Endometrial microvascular endothelial cells (primary cell): ENCODE results near the gene PPP6R1. TPM values are rescaled to one million over a fixed set of nuclear protein-coding genes. Genes with fewer than 3 reads are reported as not detected.
"Not testable (repeated sequence)": the region's sequence is repeated elsewhere in the genome, so short reads cannot be mapped to it uniquely, and the experiment has no call there.

Source experiments
- in situ Hi-C: cut with HindIII; loops from 2 replicates; pipeline ENCODE4 v1.10.0; 2017; ENCODE audit warnings: low sequenced_read_pairs, low pct_unique_long_range_greater_than_20kb; ENCODE audit errors: inconsistent ontology term
- total RNA-seq: library from RNA; depleted of rRNA; stranded (reverse); fragments of >200 nt; gene quantifications from one replicate; pipeline ENCODE4 v1.2.3, GENCODE V29; 2015; ENCODE audit errors: inconsistent ontology term

PPP6R1 gene
- total RNA-seq, 1 donor from 2014 or later, result 63.8 TPM

DNA sequence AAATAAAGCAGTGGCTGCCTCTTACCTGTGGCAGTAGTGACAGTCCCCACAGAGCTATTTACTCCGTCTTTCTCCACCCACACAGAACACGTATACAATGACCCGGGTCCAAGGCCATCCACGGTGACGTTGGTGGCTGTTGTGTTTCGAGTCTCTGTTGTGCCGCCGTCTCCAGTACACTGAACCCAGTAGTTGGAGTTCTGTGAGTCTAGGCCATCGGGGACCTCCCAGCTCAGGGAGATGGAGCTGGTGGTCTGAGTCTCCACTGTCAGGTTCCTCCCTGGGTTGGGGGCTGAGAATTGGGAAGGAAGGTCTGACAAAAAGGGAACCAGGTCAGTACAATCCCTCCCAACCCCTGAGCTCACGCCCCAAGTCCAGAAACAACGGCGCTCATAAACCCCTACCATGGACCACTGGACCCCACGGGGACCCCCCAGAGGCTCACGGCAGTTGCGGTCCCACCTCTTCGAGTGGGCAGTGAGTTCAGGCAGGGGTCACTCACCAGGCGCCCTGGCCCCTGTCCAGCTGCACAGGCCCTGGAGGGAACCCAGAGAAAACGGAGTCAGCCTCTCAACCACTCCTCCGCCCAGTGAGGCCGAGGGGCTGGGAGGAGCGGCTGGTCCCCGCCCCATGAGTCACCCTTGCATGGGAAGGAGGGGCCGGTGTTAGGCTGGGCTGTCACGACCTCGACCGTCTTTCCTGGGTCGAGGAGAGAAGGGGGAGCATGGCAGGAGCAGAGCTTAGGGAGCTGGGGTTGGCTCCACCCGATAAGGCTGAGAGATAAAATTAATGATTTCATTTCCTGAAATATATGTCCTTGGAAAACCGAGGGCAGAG is 51.9 kb downstream of the PPP6R1 start:
- in situ Hi-C loops, result no loop called here

DNA sequence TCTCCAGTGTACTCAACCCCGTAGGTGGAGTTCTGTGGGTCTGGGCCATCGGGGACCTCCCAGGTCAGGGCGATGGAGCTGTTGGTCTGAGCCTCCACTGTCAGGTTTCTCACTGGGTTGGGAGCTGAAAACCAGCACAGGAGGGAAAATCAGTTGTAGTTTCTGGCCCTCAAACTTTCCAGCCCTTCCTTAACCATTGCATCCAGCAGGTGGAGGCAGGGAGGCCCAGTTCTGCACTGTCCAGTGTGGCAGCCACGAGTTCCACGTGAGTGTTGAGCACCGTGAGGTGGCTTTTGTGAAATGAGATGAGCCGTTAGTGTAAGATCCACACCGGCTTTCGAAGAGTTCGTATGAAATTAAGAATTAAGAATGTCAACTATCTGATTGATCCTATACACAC is 56.6 kb downstream of the PPP6R1 start:
- in situ Hi-C loops, result not testable (repeated sequence)

- in situ Hi-C loops, result no loop called here
Measured at GRCh38 chr19:55199620-55200204, 59.1 kb downstream of the PPP6R1 start.

- in situ Hi-C loops, result no loop called here
Measured at GRCh38 chr19:55198651-55199050, 60.2 kb downstream of the PPP6R1 start.

DNA sequence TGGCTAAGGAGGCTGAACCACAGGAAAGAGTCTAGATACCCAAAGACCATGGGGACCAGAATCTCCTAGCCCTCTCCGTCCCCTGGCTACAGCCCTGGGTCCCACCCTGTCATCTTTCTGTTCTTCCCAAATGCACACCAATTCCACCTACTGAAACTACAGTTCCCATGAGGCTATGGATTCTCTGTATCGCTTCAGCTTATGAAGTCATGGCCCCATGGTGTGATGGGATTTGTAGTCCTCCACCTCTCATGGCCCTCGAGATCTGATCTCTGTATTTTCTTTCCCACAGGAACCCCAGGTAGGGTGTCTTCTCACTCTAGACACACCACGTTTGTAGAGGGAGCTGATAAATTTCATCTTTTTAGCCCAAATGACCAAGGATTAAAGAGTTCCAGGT is 61.3 kb downstream of the PPP6R1 start:
- in situ Hi-C loops, result no loop called here

GRCh38 chr19:55196803-55197202 is 62.0 kb downstream of the PPP6R1 start:
- in situ Hi-C loops, result no loop called here

- in situ Hi-C loops, result no loop called here
Measured at GRCh38 chr19:55193481-55193880, 65.3 kb downstream of the PPP6R1 start.

DNA sequence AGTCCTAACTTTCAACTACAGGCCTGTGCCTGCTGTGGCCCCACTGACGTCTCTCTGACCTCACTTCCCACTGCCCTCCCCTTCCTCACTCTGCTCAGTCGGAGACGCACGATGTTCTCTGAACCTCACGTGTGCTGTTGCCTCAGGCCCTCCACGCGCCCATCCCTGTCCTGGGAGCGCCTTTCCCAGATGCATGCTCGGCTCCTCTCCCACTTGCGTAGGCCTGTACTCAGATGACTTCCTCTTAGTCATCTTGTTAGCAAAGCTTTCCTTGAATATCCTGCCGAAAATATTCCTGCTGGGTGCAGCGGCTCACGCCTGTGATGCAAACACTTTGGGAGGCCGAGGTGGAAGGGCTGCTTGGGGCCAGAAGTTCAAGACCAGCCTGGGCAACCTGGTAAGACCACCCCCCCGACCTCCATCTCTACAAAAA is 69.4 kb downstream of the PPP6R1 start:
- in situ Hi-C loops, result no loop called here

GRCh38 chr19:55188625-55189024 is 70.2 kb downstream of the PPP6R1 start:
- in situ Hi-C loops, result no loop called here

- in situ Hi-C loops, result no loop called here
Measured at GRCh38 chr19:55186080-55186479, 72.7 kb downstream of the PPP6R1 start.

GRCh38 chr19:55181740-55182139 is 77.1 kb downstream of the PPP6R1 start:
- in situ Hi-C loops, result no loop called here

Other genes with a start within 250 kb of the PPP6R1 start
- not detected for gene GP6, start 220.8 kb downstream of the PPP6R1 start, total RNA-seq
- 9.8 TPM for gene RDH13, start 195.9 kb downstream of the PPP6R1 start, total RNA-seq
- gene EPS8L1, start 183.1 kb downstream of the PPP6R1 start, total RNA-seq, result 4.7 TPM
- gene PPP1R12C, start 141.4 kb downstream of the PPP6R1 start, total RNA-seq, result 81.4 TPM
- gene TNNT1, start 109.8 kb downstream of the PPP6R1 start, total RNA-seq, result not detected
- gene TNNI3, start 101.3 kb downstream of the PPP6R1 start, total RNA-seq, result not detected
- gene DNAAF3, start 92.4 kb downstream of the PPP6R1 start, total RNA-seq, result not detected
- not detected for gene SYT5, start 78.7 kb downstream of the PPP6R1 start, total RNA-seq
- 1.9 TPM for gene PTPRH, start 49.5 kb downstream of the PPP6R1 start, total RNA-seq
- 1.1 TPM for gene TMEM86B, start 30.3 kb downstream of the PPP6R1 start, total RNA-seq
- gene HSPBP1, start 21.1 kb upstream of the PPP6R1 start, total RNA-seq, result 26.7 TPM
- 1.1 TPM for gene BRSK1, start 25.0 kb upstream of the PPP6R1 start, total RNA-seq
- not detected for gene TMEM150B, start 66.3 kb upstream of the PPP6R1 start, total RNA-seq
- 4.3 TPM for gene KMT5C, start 80.9 kb upstream of the PPP6R1 start, total RNA-seq
- gene COX6B2, start 95.7 kb upstream of the PPP6R1 start, total RNA-seq, result not detected
- gene GARIN5B, start 104.2 kb upstream of the PPP6R1 start, total RNA-seq, result not detected
- gene IL11, start 111.4 kb upstream of the PPP6R1 start, total RNA-seq, result not detected
- gene TMEM190, start 117.8 kb upstream of the PPP6R1 start, total RNA-seq, result not detected
- not detected for gene TMEM238, start 125.3 kb upstream of the PPP6R1 start, total RNA-seq
- gene RPL28, start 126.9 kb upstream of the PPP6R1 start, total RNA-seq, result 298 TPM
- gene UBE2S, start 148.8 kb upstream of the PPP6R1 start, total RNA-seq, result 101 TPM
- gene SHISA7, start 184.3 kb upstream of the PPP6R1 start, total RNA-seq, result not detected
- gene ISOC2, start 202.6 kb upstream of the PPP6R1 start, total RNA-seq, result 58.8 TPM
- gene C19orf85, start 205.7 kb upstream of the PPP6R1 start, total RNA-seq, result not detected
- gene ZNF628, start 217.6 kb upstream of the PPP6R1 start, total RNA-seq, result 4.6 TPM
- 8.5 TPM for gene NAT14, start 226.2 kb upstream of the PPP6R1 start, total RNA-seq
- 1.1 TPM for gene SSC5D, start 229.4 kb upstream of the PPP6R1 start, total RNA-seq